Effector memory CD8-positive, alpha-beta T cell (primary cell): ENCODE results near the gene STK11IP.
"Not testable (repeated sequence)": the region's sequence is repeated elsewhere in the genome, so short reads cannot be mapped to it uniquely, and the experiment has no call there.

ENCODE experiments used
- ATAC-seq: fragments of 150-1000 bp; cut with Tn5 transposase; replicated peaks from 2 replicates; pipeline ENCODE4 v1.10.0; 2021; ENCODE audit warnings: mild to moderate bottlenecking, moderate library complexity
- DNase-seq, 3 experiments: peaks; one replicate each; pipeline ENCODE4 v3.0.0; 2021
- H3K27ac Mint-ChIP-seq, 2 donors: one replicate each; pipeline ENCODE4 v1.8.0; 2022; ENCODE audit warnings: mild to moderate bottlenecking in 2 of 2, mixed read lengths in 2 of 2, moderate library complexity in 2 of 2
- H3K27me3 Mint-ChIP-seq, 2 donors: one replicate each; pipeline ENCODE4 v1.8.0; 2022; ENCODE audit warnings: mixed read lengths in 2 of 2
- H3K36me3 Mint-ChIP-seq: one replicate; pipeline ENCODE4 v1.8.0; 2022; ENCODE audit warnings: mild to moderate bottlenecking, moderate library complexity, mixed read lengths; ENCODE audit not compliant: insufficient read depth
- H3K4me1 Mint-ChIP-seq, 2 donors: one replicate each; pipeline ENCODE4 v1.8.0; 2022; ENCODE audit warnings: low read depth in 2 of 2, mixed read lengths in 2 of 2
- H3K4me3 Mint-ChIP-seq, 2 donors: one replicate each; pipeline ENCODE4 v1.8.0; 2022; ENCODE audit warnings: mild to moderate bottlenecking in 2 of 2, mixed read lengths in 2 of 2, moderate library complexity in 2 of 2
- H3K9me3 Mint-ChIP-seq, 2 donors: one replicate each; pipeline ENCODE4 v1.8.0; 2022; ENCODE audit warnings: mixed read lengths in 2 of 2

STK11IP gene

DNA sequence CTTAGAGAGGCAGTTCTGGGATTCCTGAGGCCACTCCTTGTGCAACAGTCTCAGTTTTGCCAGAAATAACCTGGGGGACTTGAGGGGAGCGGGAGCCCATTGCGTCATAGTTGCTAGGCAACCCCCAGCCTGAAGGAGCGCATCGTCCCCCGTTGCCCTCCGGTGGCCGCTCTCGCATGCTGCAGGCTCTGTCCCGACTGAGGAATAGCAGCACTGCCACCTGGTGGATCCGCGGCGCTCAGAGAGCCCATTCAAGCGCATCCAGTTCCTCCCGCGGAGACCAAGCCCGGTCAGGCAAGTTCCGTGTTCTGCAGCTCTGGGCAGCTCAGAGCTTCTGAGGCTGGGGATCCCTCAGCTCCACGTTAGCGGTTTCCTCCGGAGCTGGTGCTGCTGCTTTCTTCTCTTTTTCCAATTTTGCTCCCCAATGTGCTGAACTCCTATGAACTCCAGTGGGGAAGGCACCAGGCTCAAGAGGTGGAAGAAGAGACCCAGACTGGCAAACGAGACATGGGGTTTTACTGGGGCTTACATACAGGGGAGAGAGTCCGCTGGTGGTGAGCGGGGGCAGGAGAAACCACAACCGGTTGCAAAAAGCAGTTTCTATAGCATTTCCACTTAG, 44.9 kb downstream of the STK11IP start:
- Mint-ChIP-seq H3K4me3 (no peak overlapping the region), H3K36me3 (peaks cover 3% of the 10 kb centered on the region), H3K27ac (no peak overlapping the region), H3K9me3 (no peaks in the 10 kb centered on the region), H3K27me3 (peaks cover 25 to 81% of the 10 kb centered on the region in 2 donors), H3K4me1 (peaks cover 8 to 11% of the 10 kb centered on the region in 2 donors)
- peak; percentile 84 to 87 (median 84) for DNase-seq
- peak; percentile 99 for ATAC-seq

DNA sequence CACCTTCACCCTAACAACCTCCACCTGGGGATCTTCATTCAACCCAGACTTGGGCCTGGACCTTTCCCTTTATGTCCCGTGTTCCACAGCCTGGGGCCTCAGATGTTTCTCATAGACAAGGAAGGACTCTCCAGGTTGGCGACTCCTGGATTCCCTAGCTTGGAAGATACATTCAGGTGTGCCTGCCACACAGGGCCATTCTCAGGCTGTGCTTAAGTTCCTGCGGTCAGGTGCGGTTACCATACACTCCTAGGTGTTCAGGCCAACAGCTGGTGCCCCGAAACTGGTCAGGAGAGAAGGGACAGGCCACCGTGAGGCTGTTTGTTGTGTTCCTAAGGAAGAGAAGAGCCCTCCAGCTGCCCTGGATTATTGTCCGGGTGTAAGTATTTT, 45.4 kb downstream of the STK11IP start:
- peaks cover 8 to 11% of the 10 kb centered on the region in 2 donors for H3K4me1 Mint-ChIP-seq
- H3K9me3 Mint-ChIP-seq, result no peaks in the 10 kb centered on the region
- no peak overlapping the region for H3K4me3 Mint-ChIP-seq
- H3K27me3 Mint-ChIP-seq, result peaks cover 29 to 86% of the 10 kb centered on the region in 2 donors
- H3K27ac Mint-ChIP-seq, result no peak overlapping the region
- ATAC-seq, result no peak
- DNase-seq, result no peak
- H3K36me3 Mint-ChIP-seq, result peaks cover 3% of the 10 kb centered on the region

DNA sequence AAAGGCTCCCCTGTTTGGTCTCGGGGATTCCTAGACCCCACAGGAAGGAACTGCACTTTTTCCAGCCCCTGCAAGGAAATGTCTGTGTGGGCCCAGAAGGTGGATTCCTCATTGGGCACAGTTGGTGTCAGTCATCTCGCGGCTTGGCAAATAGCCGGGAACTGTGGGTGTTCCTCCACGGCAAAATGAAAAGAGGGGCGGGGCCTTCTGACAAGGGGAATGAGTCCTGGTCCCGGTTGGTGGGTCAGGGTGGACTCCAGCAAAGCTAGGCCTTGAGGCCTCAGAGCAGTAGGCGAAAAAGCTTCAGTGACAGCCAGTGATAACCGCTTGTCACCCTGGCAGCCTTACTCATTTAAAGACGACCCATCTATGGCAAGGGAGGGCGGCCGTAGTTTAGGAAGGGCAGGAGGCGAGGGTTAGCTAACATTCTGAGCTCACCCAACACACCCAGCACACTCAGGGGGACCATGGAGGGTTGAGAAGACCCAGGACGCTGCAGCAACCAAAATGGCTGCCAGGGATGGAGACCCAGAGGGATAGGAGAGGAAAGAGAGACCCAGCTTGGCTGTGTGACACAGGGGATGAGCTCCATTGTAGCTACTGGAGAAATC, 46.2 kb downstream of the STK11IP start:
- Mint-ChIP-seq H3K27me3 (peaks cover 37 to 90% of the 10 kb centered on the region in 2 donors), H3K4me3 (no peak overlapping the region), H3K36me3 (peaks cover 3% of the 10 kb centered on the region), H3K9me3 (no peaks in the 10 kb centered on the region), H3K4me1 (peaks cover 4 to 8% of the 10 kb centered on the region in 2 donors), H3K27ac (no peak overlapping the region)
- DNase-seq, result no peak
- no peak for ATAC-seq

DNA sequence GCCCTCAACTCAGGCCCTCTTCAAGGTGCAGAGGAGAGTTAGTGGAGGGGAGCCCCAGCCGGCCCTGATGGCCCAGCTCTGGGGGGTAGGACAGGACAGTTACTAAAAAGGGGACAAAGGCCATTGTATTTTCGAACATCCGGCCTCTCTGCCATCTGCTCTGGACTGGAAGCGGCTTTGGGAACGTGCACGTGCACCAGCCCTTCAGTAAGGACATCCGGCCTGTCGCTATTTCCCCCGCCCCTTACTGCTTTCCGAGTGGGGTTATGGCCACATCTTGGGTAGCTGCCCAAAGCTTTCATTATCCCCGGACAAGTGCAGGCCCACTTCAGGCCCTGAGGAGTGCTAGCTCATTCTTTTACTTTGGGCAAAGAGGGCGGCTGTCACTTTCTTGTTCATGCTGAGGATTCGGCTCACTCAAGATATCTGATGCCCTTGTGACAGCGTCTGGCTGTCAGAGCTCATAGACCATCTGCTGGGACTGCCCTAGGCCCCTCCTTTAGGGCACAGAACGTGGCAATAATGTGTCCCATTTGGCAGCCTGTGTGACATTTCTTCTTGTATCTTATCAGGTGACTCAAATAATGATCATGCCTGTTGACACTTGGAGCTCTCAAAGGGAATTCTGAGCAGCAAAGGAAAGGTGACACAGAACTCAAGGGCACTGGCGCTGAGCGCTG, 47.3 kb downstream of the STK11IP start:
- DNase-seq (no peak), ATAC-seq (no peak)
- Mint-ChIP-seq H3K36me3 (peaks cover 3% of the 10 kb centered on the region), H3K27ac (no peak overlapping the region), H3K27me3 (peaks cover 44 to 87% of the 10 kb centered on the region in 2 donors), H3K9me3 (no peaks in the 10 kb centered on the region), H3K4me3 (no peak overlapping the region), H3K4me1 (peaks cover 0 to 7% of the 10 kb centered on the region in 2 donors)

DNA sequence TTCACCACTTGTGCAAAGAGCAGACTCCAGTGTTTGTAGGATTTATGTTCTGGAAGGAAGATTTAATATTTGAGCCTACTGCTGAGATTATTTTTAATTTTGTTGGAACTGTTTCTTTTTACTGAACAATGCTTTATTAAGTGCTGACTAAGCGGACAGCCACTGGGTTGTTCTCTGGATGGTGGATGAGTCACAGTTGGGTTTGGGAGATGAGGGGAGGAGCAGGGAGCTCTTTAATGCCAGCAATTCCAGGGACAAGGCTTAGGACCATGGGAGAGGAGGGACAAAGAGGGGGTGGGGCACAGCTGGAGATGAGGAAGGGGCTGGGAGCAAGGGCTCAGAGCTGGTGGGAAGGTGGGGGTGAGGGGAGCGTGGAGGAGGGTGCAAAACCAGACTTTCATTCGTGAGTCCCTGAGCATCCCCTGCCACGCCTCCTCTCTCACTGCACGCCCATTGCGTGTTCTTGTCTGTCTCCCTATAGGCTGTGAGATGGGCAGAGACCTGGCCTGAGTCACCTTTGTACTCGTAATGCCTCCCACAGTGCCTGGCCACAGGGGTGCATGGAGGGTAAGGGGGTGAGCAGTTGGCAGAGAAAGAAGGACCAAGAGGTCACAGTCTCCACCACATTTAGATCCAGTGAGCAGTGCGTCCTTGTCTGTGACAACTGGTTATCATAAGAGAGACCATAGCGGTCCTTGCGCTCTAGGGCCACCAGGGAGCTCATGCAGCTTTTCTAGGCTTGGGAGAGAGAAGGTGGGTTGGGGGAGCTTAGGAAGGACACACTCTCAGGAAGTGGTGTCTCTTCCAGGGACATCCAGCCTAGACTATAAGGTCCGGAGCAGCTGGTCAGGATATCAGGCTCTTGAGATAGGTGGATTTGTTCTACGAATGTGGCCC, 48.2 kb downstream of the STK11IP start:
- Mint-ChIP-seq H3K4me1 (peaks cover 0 to 7% of the 10 kb centered on the region in 2 donors), H3K27ac (no peak overlapping the region), H3K27me3 (peaks cover 50 to 90% of the 10 kb centered on the region in 2 donors), H3K9me3 (no peaks in the 10 kb centered on the region), H3K36me3 (peaks cover 3% of the 10 kb centered on the region), H3K4me3 (no peak overlapping the region)
- ATAC-seq (no peak), DNase-seq (no peak)

DNA sequence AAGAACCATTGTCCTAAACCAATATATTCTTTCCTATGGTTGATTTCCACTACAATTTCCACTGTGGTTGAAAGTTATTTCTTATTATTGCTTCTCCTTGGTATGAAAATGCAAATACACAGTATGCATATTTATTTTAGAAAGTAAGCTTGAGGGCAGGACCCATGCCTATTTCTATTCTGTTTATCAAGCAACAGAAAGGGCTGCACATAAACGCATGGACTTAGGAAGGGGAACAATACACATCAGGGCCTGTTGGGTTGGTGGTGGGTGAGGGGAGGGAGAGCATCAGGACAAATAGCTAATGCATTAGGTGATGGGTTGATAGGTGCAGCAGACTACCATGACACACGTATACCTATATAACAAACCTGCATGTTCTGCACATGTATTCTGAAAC, 50.5 kb downstream of the STK11IP start:
- no peak for DNase-seq
- no peaks in the 10 kb centered on the region for H3K36me3 Mint-ChIP-seq
- peaks cover 64 to 88% of the 10 kb centered on the region in 2 donors for H3K27me3 Mint-ChIP-seq
- no peak overlapping the region for H3K4me3 Mint-ChIP-seq
- H3K27ac Mint-ChIP-seq, result no peak overlapping the region
- no peak for ATAC-seq
- no peaks in the 10 kb centered on the region for H3K4me1 Mint-ChIP-seq
- H3K9me3 Mint-ChIP-seq, result no peaks in the 10 kb centered on the region

DNA sequence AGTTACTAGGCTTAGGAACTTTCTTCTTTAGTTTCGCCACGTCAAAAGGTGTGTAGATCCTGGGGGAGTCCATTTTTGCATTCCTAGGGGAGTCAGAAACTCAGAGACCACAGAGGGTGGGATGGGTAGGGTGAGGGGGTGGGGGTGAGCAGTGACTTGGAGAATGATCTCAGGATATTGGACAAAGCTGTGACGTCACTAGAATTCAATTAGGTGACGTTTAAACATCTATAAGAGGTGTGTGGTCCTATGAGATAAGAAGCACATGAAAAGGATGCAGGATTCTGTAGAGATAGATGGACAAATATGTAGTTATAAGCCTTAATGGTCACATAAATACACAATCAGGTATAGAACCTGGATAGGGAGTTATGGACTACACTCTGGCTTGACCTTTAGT, 51.3 kb downstream of the STK11IP start:
- Mint-ChIP-seq H3K36me3 (no peaks in the 10 kb centered on the region), H3K9me3 (no peaks in the 10 kb centered on the region), H3K4me1 (no peaks in the 10 kb centered on the region), H3K27ac (no peak overlapping the region), H3K4me3 (no peak overlapping the region), H3K27me3 (peaks cover 71 to 89% of the 10 kb centered on the region in 2 donors)
- DNase-seq, result no peak
- ATAC-seq, result no peak

DNA sequence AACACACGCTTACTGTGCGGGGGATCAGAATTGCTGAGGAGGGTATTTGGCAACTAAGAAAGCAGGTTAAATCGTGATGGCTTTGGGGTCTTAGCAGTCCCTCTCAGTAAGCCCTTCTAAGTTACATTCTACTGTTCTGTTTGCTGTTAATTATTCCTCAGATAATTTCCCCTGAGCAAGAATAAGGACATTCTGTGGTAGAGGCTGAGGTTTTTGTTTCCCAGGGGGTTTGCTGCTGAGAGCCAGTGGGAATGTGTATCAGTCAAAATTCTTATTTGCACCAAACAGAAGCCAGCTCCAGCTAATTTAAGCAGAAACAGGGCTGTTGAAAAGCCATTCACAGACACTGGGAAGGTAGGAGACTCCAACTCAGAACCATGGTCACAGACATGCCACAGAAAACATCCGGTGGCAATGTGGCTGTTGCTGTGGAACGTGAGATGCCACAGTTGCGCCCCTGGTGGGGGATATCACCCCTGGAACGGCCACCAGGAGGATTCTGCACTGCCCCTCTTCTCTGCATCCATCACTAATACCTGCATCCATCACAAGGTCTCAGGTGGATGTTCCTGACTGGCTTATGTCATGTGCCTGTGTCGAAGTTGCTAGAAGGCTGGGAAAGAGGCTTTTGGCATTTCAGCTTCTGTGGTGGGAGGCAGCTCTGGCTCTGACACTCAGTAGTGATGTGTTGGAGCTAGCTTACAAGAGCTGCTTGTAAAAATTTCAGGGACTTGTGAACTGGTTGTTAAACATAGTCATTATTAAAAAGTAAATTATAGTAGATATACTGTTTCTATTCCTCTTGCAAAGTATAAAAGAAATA, 53.0 kb downstream of the STK11IP start:
- H3K27me3 Mint-ChIP-seq, result peaks cover 64 to 78% of the 10 kb centered on the region in 2 donors
- H3K4me1 Mint-ChIP-seq, result no peaks in the 10 kb centered on the region
- H3K4me3 Mint-ChIP-seq, result no peak overlapping the region
- no peak for DNase-seq
- ATAC-seq, result no peak
- no peaks in the 10 kb centered on the region for H3K9me3 Mint-ChIP-seq
- peaks cover 3% of the 10 kb centered on the region for H3K36me3 Mint-ChIP-seq
- no peak overlapping the region for H3K27ac Mint-ChIP-seq

DNA sequence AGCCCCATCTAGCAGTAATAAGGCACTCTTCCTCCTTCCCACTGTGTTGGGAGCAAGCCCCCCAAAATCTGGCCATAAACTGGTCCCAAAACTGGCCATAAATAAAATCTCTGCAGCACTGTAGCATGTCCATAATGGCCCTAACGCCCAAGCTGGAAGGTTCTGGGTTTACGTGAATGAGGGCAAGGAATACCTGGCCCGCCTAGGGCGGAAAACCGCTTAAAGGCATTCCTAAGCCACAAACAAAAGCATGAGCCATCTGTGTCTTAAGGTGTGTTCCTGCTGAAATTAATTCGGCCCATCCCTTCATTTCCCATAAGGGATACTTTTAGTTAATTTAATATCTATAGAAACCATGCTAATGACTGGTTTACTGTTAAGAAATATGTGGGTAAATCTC, 54.0 kb downstream of the STK11IP start:
- H3K27ac Mint-ChIP-seq, H3K36me3 Mint-ChIP-seq, H3K4me1 Mint-ChIP-seq, H3K9me3 Mint-ChIP-seq, ATAC-seq, H3K4me3 Mint-ChIP-seq, DNase-seq: not testable (repeated sequence)
- peaks cover 63 to 73% of the 10 kb centered on the region in 2 donors for H3K27me3 Mint-ChIP-seq

DNA sequence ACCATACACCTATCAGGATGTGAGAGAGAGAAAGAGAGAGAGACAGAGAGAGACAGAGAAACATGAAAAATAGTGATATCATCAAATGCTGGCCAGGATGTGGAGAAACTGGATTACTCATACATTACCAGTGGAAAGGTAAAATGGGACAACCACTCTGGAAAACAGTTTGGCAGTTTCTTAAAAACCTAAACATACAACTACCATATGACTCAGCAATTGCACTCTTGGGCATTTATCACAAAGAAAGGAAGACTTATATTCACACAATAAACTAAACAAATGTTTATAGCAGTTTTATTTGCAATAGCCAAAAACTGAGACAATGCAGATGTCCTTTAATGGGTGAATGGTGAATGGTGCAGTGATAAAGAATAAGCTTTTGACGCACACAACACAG, 58.9 kb downstream of the STK11IP start:
- peaks cover 0 to 2% of the 10 kb centered on the region in 2 donors for H3K9me3 Mint-ChIP-seq
- H3K27me3 Mint-ChIP-seq, result peaks cover 58 to 80% of the 10 kb centered on the region in 2 donors
- no peak for DNase-seq
- no peak overlapping the region for H3K4me3 Mint-ChIP-seq
- peaks cover 3% of the 10 kb centered on the region for H3K36me3 Mint-ChIP-seq
- no peak overlapping the region for H3K27ac Mint-ChIP-seq
- no peaks in the 10 kb centered on the region for H3K4me1 Mint-ChIP-seq
- no peak for ATAC-seq

DNA sequence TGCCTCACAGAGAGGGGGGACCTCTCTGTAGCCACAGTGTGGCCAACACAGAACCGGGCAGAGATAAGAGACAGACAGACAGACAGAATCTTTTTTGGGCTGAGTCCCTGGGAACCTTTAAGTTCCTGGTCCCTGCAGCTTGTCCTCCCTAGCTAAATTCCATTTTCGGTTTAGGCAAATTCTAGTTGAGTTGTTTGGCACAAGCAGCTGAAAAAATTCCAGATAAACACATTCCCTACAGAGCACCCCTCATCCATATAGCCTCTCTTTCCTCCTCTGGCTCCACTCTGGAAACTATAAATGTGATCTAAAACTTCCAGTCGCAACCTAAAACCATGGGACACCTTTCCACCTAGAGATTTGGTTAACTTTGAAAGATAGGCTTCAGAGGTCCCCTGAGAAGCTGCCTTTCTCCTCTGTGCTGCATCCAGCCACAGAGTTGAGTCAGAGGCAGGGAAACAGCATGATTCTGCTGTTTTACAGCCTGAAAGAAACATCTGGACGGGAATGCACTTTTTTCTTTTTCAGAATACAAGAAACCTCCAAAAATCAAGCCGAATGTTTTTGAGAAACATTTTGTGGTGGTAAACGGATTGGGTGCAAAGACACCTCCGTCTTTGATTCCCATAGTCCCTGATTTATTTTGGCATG, 60.7 kb downstream of the STK11IP start:
- H3K4me1 Mint-ChIP-seq, result no peaks in the 10 kb centered on the region
- H3K36me3 Mint-ChIP-seq, result peaks cover 3% of the 10 kb centered on the region
- H3K4me3 Mint-ChIP-seq, result no peak overlapping the region
- H3K9me3 Mint-ChIP-seq, result peaks cover 0 to 3% of the 10 kb centered on the region in 2 donors
- H3K27me3 Mint-ChIP-seq, result peaks cover 58 to 75% of the 10 kb centered on the region in 2 donors
- no peak overlapping the region for H3K27ac Mint-ChIP-seq
- DNase-seq (no peak), ATAC-seq (no peak)

DNA sequence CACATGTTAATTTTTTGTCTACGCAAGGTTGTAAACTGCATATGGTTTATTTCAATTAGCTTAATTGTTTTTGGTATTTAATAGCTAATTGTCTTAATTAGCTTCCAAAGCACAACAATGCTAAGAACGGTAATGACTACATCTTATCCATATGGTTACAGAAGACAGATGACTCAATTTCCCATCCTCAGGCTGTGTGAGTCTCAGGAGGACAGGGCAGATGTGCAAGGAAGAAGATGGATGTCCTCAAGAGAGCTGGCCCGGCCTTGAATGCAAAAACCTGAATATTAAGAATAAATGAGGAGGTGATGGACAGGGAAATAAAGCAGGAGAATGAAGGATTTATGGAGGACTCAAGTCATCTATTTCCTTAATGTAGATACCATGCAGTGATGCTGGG, 61.2 kb downstream of the STK11IP start:
- ATAC-seq (no peak), DNase-seq (no peak)
- no peaks in the 10 kb centered on the region for H3K4me1 Mint-ChIP-seq
- no peak overlapping the region for H3K4me3 Mint-ChIP-seq
- H3K36me3 Mint-ChIP-seq, result peaks cover 3% of the 10 kb centered on the region
- no peak overlapping the region for H3K27ac Mint-ChIP-seq
- peaks cover 0 to 3% of the 10 kb centered on the region in 2 donors for H3K9me3 Mint-ChIP-seq
- peaks cover 58 to 75% of the 10 kb centered on the region in 2 donors for H3K27me3 Mint-ChIP-seq
